GM19238 (cell line): ENCODE results near the gene RAD54L.
A peak's percentile ranks its signal among the peaks of the same experiment; 100 is the strongest.
"Not testable (repeated sequence)": the region's sequence is repeated elsewhere in the genome, so short reads cannot be mapped to it uniquely, and the experiment has no call there.

ENCODE experiments used
- DNase-seq: peaks from one replicate; pipeline ENCODE4 v3.0.0; 2011; ENCODE audit warnings: low spot score; ENCODE audit not compliant: insufficient read length

Gene RAD54L

GRCh38 chr1:46247436-46248121 is at the start of gene RAD54L:
RAD54L (plus strand) TSS chr1:46247763; CDS start chr1:46248406, 643 bp downstream.
- DNase-seq = peak; percentile 94

- DNase-seq = peak; percentile 96
Measured at GRCh38 chr1:46197964-46198811, 49.4 kb upstream of the RAD54L start, which contains the start of gene POMGNT1. POMGNT1 (minus strand) TSS chr1:46198434; CDS start chr1:46197821, 613 bp downstream.

- DNase-seq = no peak
Measured at GRCh38 chr1:46199233-46199749, 48.3 kb upstream of the RAD54L start.

- no peak for DNase-seq
Measured at GRCh38 chr1:46203738-46204405, 43.7 kb upstream of the RAD54L start.

GRCh38 chr1:46204406-46204742 is 43.2 kb upstream of the RAD54L start:
- no peak for DNase-seq

GRCh38 chr1:46205141-46205540 is 42.4 kb upstream of the RAD54L start:
- no peak for DNase-seq

GRCh38 chr1:46205791-46206190 is 41.8 kb upstream of the RAD54L start:
- no peak for DNase-seq

- DNase-seq = no peak
Measured at GRCh38 chr1:46206399-46206798, 41.2 kb upstream of the RAD54L start.

- no peak for DNase-seq
Measured at GRCh38 chr1:46210561-46210960, 37.0 kb upstream of the RAD54L start.

- no peak for DNase-seq
Measured at GRCh38 chr1:46211051-46211450, 36.5 kb upstream of the RAD54L start.

- no peak for DNase-seq
Measured at GRCh38 chr1:46215504-46215903, 32.1 kb upstream of the RAD54L start.

GRCh38 chr1:46218443-46218842 is 29.1 kb upstream of the RAD54L start:
- no peak for DNase-seq

GRCh38 chr1:46219551-46220520 is 27.7 kb upstream of the RAD54L start:
- no peak for DNase-seq

- no peak for DNase-seq
Measured at GRCh38 chr1:46220808-46221207, 26.8 kb upstream of the RAD54L start.

GRCh38 chr1:46221749-46222148 is 25.8 kb upstream of the RAD54L start:
- DNase-seq = no peak

GRCh38 chr1:46223055-46223454 is 24.5 kb upstream of the RAD54L start:
- DNase-seq = not testable (repeated sequence)

GRCh38 chr1:46223472-46223943 is 24.1 kb upstream of the RAD54L start:
- no peak for DNase-seq

GRCh38 chr1:46224966-46225365 is 22.6 kb upstream of the RAD54L start:
- DNase-seq = no peak

GRCh38 chr1:46231231-46231630 is 16.3 kb upstream of the RAD54L start:
- not testable (repeated sequence) for DNase-seq

- no peak for DNase-seq
Measured at GRCh38 chr1:46236882-46237281, 10.7 kb upstream of the RAD54L start.

- DNase-seq = not testable (repeated sequence)
Measured at GRCh38 chr1:46238865-46239264, 8.7 kb upstream of the RAD54L start.
